ENCODE results near the gene ROR1. TPM values are rescaled to one million over a fixed set of nuclear protein-coding genes. Genes with fewer than 3 reads are reported as not detected.

The ROR1 gene
- total RNA-seq, 1 experiment from 2014 or later, result 37.2 TPM

DNA sequence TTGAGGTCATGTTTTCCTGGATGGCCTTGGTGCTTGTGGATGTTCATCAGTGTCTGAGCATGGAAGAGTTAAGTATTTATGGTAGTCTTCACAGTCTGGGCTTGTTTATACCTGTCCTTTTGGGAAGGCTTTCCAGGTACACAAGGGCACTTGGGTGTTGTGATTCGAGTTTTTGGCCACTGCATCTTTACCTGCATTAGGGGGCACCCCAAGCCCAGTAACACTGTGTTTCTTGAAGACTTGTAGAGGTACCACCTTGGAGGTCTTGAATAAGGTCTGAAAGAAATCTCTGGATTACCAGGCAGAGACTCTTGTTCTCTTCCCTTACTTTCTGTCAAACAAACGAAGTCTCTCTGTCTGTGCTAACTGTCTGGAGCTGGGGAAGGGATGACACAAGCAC, 34.4 kb upstream of the ROR1 start:
- Histone ChIP-seq H3K27me3 (replicated peaks; ENCODE audit: control insufficient read depth, insufficient read depth, low read length) (no peaks in the 10 kb centered on the region), H3K9me3 (no peaks in the 10 kb centered on the region), H3K36me3 (ENCODE audit: control insufficient read depth, insufficient read depth, low read length) (no peaks in the 10 kb centered on the region), H3K4me1 (no peaks in the 10 kb centered on the region), H3K4me3 (ENCODE audit: low read depth, low read length) (no peak overlapping the region)
- H3K27ac Mint-ChIP-seq (ENCODE audit: unreplicated experiment), result no peak overlapping the region
- ChIA-PET POLR2A (no interaction called here), CTCF (no interaction called here)
- TF ChIP-seq, protein P1, sequence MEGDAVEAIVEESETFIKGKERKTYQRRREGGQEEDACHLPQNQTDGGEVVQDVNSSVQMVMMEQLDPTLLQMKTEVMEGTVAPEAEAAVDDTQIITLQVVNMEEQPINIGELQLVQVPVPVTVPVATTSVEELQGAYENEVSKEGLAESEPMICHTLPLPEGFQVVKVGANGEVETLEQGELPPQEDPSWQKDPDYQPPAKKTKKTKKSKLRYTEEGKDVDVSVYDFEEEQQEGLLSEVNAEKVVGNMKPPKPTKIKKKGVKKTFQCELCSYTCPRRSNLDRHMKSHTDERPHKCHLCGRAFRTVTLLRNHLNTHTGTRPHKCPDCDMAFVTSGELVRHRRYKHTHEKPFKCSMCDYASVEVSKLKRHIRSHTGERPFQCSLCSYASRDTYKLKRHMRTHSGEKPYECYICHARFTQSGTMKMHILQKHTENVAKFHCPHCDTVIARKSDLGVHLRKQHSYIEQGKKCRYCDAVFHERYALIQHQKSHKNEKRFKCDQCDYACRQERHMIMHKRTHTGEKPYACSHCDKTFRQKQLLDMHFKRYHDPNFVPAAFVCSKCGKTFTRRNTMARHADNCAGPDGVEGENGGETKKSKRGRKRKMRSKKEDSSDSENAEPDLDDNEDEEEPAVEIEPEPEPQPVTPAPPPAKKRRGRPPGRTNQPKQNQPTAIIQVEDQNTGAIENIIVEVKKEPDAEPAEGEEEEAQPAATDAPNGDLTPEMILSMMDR (IDR thresholded peaks at IDR 0.05; ENCODE audit: insufficient read depth in 1 of 2, low read depth in 1 of 2, low read length in 1 of 2, severe bottlenecking in 1 of 2, unreplicated experiment in 1 of 2), result no peak
- intact Hi-C loops (cut with micrococcal nuclease; ENCODE audit: unreplicated experiment), result no loop called here
- no TSS peak for BruUV-seq (replicated peaks)
- no peaks in the 10 kb centered on the region for H3K27me3 Mint-ChIP-seq (ENCODE audit: insufficient read depth, unreplicated experiment)
- H3K4me1 Mint-ChIP-seq (ENCODE audit: low read depth, unreplicated experiment), result peaks cover 6% of the 10 kb centered on the region
- no peak overlapping the region for H3K4me3 Mint-ChIP-seq (ENCODE audit: unreplicated experiment)
- no peaks in the 10 kb centered on the region for H3K36me3 Mint-ChIP-seq (ENCODE audit: insufficient read depth, unreplicated experiment)
- peaks cover 18% of the 10 kb centered on the region for H3K9me3 Mint-ChIP-seq (ENCODE audit: unreplicated experiment)
- DNase-seq, result no peak

DNA sequence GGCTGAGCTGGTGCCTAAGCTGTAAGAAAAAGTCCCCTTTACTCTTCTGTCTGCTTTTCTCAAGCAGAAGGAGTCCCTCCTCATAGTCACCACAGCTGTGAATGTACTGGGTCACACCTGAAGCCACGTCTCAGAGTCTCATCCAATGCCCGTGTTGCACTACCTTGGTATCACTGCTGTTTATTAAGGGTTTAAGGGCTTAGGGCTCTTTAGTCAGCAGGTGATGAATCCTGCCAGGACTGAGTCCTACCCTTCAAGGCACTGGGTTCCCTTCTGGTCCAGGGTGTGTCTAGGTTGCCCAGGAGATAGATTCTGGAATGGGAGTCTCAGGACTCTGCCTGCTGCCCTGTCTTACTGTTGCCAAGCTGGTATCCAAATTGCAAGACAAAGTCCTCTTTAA, 33.4 kb upstream of the ROR1 start:
- H3K9me3 Mint-ChIP-seq (ENCODE audit: unreplicated experiment), result peaks cover 18% of the 10 kb centered on the region

DNA sequence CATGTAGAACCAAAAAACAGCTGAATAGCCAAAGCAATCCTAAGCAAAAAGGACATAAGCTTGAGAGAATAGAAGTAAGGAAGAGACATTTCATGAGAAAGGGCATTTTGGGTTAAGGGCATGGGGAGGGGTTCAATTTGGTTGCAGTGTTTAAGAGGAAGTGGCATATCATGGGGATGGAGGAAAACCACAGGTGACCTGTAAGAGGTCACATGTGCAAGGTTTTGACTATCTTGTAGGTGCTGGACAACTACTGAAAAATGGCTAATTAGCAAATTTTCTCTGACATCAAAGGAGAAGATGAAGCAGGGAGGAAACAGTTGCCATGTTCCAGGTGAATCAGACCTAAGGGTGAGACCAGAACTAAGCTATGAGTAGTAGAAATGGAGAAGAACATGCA, 31.3 kb upstream of the ROR1 start:
- ChIA-PET CTCF (no interaction called here), POLR2A (no interaction called here)
- Histone ChIP-seq H3K4me3 (ENCODE audit: low read depth, low read length) (no peak overlapping the region), H3K27me3 (replicated peaks; ENCODE audit: control insufficient read depth, insufficient read depth, low read length) (no peaks in the 10 kb centered on the region), H3K9me3 (no peaks in the 10 kb centered on the region), H3K36me3 (ENCODE audit: control insufficient read depth, insufficient read depth, low read length) (no peaks in the 10 kb centered on the region), H3K4me1 (no peaks in the 10 kb centered on the region)
- H3K4me3 Mint-ChIP-seq (ENCODE audit: unreplicated experiment), result no peak overlapping the region
- DNase-seq, result no peak
- TF ChIP-seq, protein P1 (IDR thresholded peaks at IDR 0.05; ENCODE audit: insufficient read depth in 1 of 2, low read depth in 1 of 2, low read length in 1 of 2, severe bottlenecking in 1 of 2, unreplicated experiment in 1 of 2), result no peak
- no peaks in the 10 kb centered on the region for H3K36me3 Mint-ChIP-seq (ENCODE audit: insufficient read depth, unreplicated experiment)
- BruUV-seq (replicated peaks), result no TSS peak
- peaks cover 2% of the 10 kb centered on the region for H3K9me3 Mint-ChIP-seq (ENCODE audit: unreplicated experiment)
- intact Hi-C loops (cut with micrococcal nuclease; ENCODE audit: unreplicated experiment), result no loop called here
- no peak overlapping the region for H3K27ac Mint-ChIP-seq (ENCODE audit: unreplicated experiment)
- peaks cover 6% of the 10 kb centered on the region for H3K4me1 Mint-ChIP-seq (ENCODE audit: low read depth, unreplicated experiment)
- H3K27me3 Mint-ChIP-seq (ENCODE audit: insufficient read depth, unreplicated experiment), result no peaks in the 10 kb centered on the region

More for the DNA sequence above, 33.4 kb upstream of the ROR1 start:
- intact Hi-C loops (cut with micrococcal nuclease; ENCODE audit: unreplicated experiment), result no loop called here
- Mint-ChIP-seq H3K36me3 (ENCODE audit: insufficient read depth, unreplicated experiment) (no peaks in the 10 kb centered on the region), H3K4me1 (ENCODE audit: low read depth, unreplicated experiment) (peaks cover 6% of the 10 kb centered on the region), H3K27ac (ENCODE audit: unreplicated experiment) (no peak overlapping the region), H3K4me3 (ENCODE audit: unreplicated experiment) (no peak overlapping the region), H3K27me3 (ENCODE audit: insufficient read depth, unreplicated experiment) (no peaks in the 10 kb centered on the region)
- DNase-seq, result no peak
- POLR2A ChIA-PET, result no interaction called here
- H3K9me3 ChIP-seq, result no peaks in the 10 kb centered on the region
- CTCF ChIA-PET, result no interaction called here
- H3K4me1 ChIP-seq, result no peaks in the 10 kb centered on the region
- H3K36me3 ChIP-seq (ENCODE audit: control insufficient read depth, insufficient read depth, low read length), result no peaks in the 10 kb centered on the region
- TF ChIP-seq, protein P1 (IDR thresholded peaks at IDR 0.05; ENCODE audit: insufficient read depth in 1 of 2, low read depth in 1 of 2, low read length in 1 of 2, severe bottlenecking in 1 of 2, unreplicated experiment in 1 of 2), result no peak
- no peak overlapping the region for H3K4me3 ChIP-seq (ENCODE audit: low read depth, low read length)
- no TSS peak for BruUV-seq (replicated peaks)
- H3K27me3 ChIP-seq (replicated peaks; ENCODE audit: control insufficient read depth, insufficient read depth, low read length), result no peaks in the 10 kb centered on the region

Data from Caco-2 (cell line).